Kidney (tissue), 14 donors: Measurements from ENCODE around the gene CMPK1. TPM values are rescaled to one million over a fixed set of nuclear protein-coding genes. Genes with fewer than 3 reads are reported as not detected.
A peak's percentile ranks its signal among the peaks of the same experiment; 100 is the strongest.

Experiments
- DNase-seq, 5 donors: peaks; one replicate each; pipeline ENCODE4 v3.0.0-alpha.2; 2013 to 2020
- FAIRE-seq: peaks from 2 replicates; lab custom pipeline; 2012; peaks lifted over from hg19 to GRCh38; lab: Jason Lieb, UNC
- H3K27ac ChIP-seq, 2 donors: one replicate each; pipeline ENCODE4 v1.7.0; 2013; ENCODE audit warnings: low read depth in 2 of 2, low read length in 2 of 2, inconsistent platforms in 1 of 2
- H3K27me3 ChIP-seq: one replicate; pipeline ENCODE4 v1.7.1; 2013; ENCODE audit warnings: low read length, inconsistent platforms; ENCODE audit not compliant: control insufficient read depth, insufficient read depth
- H3K36me3 ChIP-seq, 3 donors: one replicate each; pipeline versions ENCODE4 v1.7.0 to v1.7.1; 2013; ENCODE audit warnings: low read length in 3 of 3, control low read depth in 1 of 3, inconsistent platforms in 1 of 3; ENCODE audit not compliant: insufficient read depth in 3 of 3, control insufficient read depth in 2 of 3
- H3K4me1 ChIP-seq, 3 donors: one replicate each; pipeline versions ENCODE4 v1.7.0 to v1.7.1; 2013; ENCODE audit warnings: low read length in 3 of 3, inconsistent platforms in 1 of 3, low read depth in 1 of 3; ENCODE audit not compliant: control insufficient read depth in 2 of 3, insufficient read depth in 2 of 3
- H3K4me3 ChIP-seq, 3 donors: one replicate each; pipeline versions ENCODE4 v1.7.0 to v1.8.1; 2013; ENCODE audit warnings: low read length in 3 of 3, control low read depth in 1 of 3, inconsistent platforms in 1 of 3
- H3K9ac ChIP-seq, 3 donors: one replicate each; pipeline versions ENCODE4 v1.7.0 to v1.7.1; 2013; ENCODE audit warnings: low read length in 3 of 3, control low read depth in 1 of 3, inconsistent platforms in 1 of 3
- H3K9me3 ChIP-seq, 3 donors: one replicate each; pipeline versions ENCODE4 v1.7.0 to v1.7.1; 2013; ENCODE audit warnings: low read length in 3 of 3, control low read depth in 1 of 3, inconsistent platforms in 1 of 3; ENCODE audit not compliant: control insufficient read depth in 2 of 3, insufficient read depth in 1 of 3
- CTCF ChIP-seq: IDR thresholded peaks from 3 replicates; pipeline ENCODE4 v1.5.1; 2012; ENCODE audit warnings: mild to moderate bottlenecking, moderate library complexity, borderline replicate concordance; ENCODE audit not compliant: insufficient read depth; ENCODE audit errors: extremely low read depth
- intact Hi-C: fragments of 100-400 bp; cut with DNase I; formaldehyde crosslinking; loops from one replicate; pipeline ENCODE4 v1.11.1; 2022
- polyA plus RNA-seq: library from polyadenylated mRNA; stranded (reverse); fragments of 350-450 nt; fragmentation: Illumina TruSeq; extraction: RNeasy Lipid Tissue Mini Kit (QIAGEN cat#74804); gene quantifications from one replicate; pipeline ENCODE4 v1.2.3, GENCODE V29; 2014; ENCODE audit warnings: low read depth, low replicate concordance; ENCODE audit not compliant: insufficient read depth
- total RNA-seq: library from RNA; stranded (reverse); fragmentation: NEBNext Ultra II Directional; extraction: Animal tissue kit (Norgen Biotek cat#: 25700); gene quantifications from one replicate; pipeline ENCODE4 v1.2.1, GENCODE V29; 2021
- donor health status: control.
- donor health status: control.
- donor health status: control.
- donor health status: control.
- donor health status: control.
- donor health status: DM: yes; HTN: yes; CAD: no.
- donor health status: Normal renal cell carcinoma (clear cell type).

CMPK1 gene
- total and polyA plus RNA-seq, 2 donors from 2014 or later, result 55.8 to 92.1 TPM

- intact Hi-C loops, result no loop called here
- H3K9ac ChIP-seq, result no peak overlapping the region
- H3K36me3 ChIP-seq, result no peaks in the 10 kb centered on the region
- H3K4me3 ChIP-seq, result no peak overlapping the region
- FAIRE-seq (no peak), DNase-seq (no peak)
- no peaks in the 10 kb centered on the region for H3K9me3 ChIP-seq
- no peak overlapping the region for H3K27ac ChIP-seq
- TF ChIP-seq CTCF, result no peak
- H3K27me3 ChIP-seq, result no peaks in the 10 kb centered on the region
- peaks cover 0 to 3% (median 0%) of the 10 kb centered on the region in 3 donors for H3K4me1 ChIP-seq
Observed at GRCh38 chr1:47407481-47407880, 73.9 kb downstream of the CMPK1 start.

- Histone ChIP-seq H3K27ac (no peak overlapping the region), H3K4me3 (no peak overlapping the region), H3K9ac (no peak overlapping the region), H3K9me3 (no peaks in the 10 kb centered on the region), H3K27me3 (peaks cover 5% of the 10 kb centered on the region), H3K36me3 (no peaks in the 10 kb centered on the region), H3K4me1 (peaks cover 0 to 3% (median 0%) of the 10 kb centered on the region in 3 donors)
- FAIRE-seq (no peak), DNase-seq (peak in 4 of 5 donors; percentile 70 to 85 (median 76))
- intact Hi-C loops, result no loop called here
- TF ChIP-seq CTCF, result no peak
Observed at GRCh38 chr1:47409311-47410067, 75.9 kb downstream of the CMPK1 start.

- Histone ChIP-seq H3K9me3 (no peaks in the 10 kb centered on the region), H3K27ac (no peak overlapping the region), H3K4me1 (peaks cover 0 to 3% (median 0%) of the 10 kb centered on the region in 3 donors), H3K27me3 (peaks cover 5% of the 10 kb centered on the region), H3K36me3 (no peaks in the 10 kb centered on the region), H3K9ac (no peak overlapping the region), H3K4me3 (no peak overlapping the region)
- no peak for TF ChIP-seq CTCF
- intact Hi-C loops, result no loop called here
- no peak for FAIRE-seq
- DNase-seq, result no peak
Observed at GRCh38 chr1:47410068-47410455, 76.5 kb downstream of the CMPK1 start.
